ENCODE results near the gene SRP68.

- TF ChIP-seq POLR2AphosphoS5 (IDR thresholded peaks at IDR 0.05; ENCODE audit: low read depth, low read length) (0 out of 2 replicates have a peak, but pooled peaks have one; percentile 9), REST (IDR thresholded peaks at IDR 0.05; ENCODE audit: insufficient read depth in 1 of 2, low read depth in 2 of 2, low read length in 2 of 2) (no peak), TAF1 (IDR thresholded peaks at IDR 0.05; ENCODE audit: borderline replicate concordance, insufficient read depth, low read length) (no peak), SIN3A (IDR thresholded peaks at IDR 0.05; ENCODE audit: borderline replicate concordance, insufficient read depth, low read length) (no peak), FOXP2 (optimal IDR thresholded peaks at IDR 0.05; ENCODE audit: borderline replicate concordance, extremely low read depth, extremely low read length, insufficient read depth) (no peak)
These were observed 7.2 kb upstream of the SRP68 start for GRCh38 chr17:76079535-76079955.
